ENCODE results near the gene PCSK4. TPM values are rescaled to one million over a fixed set of nuclear protein-coding genes. Genes with fewer than 3 reads are reported as not detected.

The PCSK4 gene
- total and polyA plus RNA-seq, 9 of the 15 experiments (the other 6 are each of a cell fraction or from before 2014, with no cell fraction given), result 0.01 to 9.1 (median 2.1) TPM; not detected in 1

DNA sequence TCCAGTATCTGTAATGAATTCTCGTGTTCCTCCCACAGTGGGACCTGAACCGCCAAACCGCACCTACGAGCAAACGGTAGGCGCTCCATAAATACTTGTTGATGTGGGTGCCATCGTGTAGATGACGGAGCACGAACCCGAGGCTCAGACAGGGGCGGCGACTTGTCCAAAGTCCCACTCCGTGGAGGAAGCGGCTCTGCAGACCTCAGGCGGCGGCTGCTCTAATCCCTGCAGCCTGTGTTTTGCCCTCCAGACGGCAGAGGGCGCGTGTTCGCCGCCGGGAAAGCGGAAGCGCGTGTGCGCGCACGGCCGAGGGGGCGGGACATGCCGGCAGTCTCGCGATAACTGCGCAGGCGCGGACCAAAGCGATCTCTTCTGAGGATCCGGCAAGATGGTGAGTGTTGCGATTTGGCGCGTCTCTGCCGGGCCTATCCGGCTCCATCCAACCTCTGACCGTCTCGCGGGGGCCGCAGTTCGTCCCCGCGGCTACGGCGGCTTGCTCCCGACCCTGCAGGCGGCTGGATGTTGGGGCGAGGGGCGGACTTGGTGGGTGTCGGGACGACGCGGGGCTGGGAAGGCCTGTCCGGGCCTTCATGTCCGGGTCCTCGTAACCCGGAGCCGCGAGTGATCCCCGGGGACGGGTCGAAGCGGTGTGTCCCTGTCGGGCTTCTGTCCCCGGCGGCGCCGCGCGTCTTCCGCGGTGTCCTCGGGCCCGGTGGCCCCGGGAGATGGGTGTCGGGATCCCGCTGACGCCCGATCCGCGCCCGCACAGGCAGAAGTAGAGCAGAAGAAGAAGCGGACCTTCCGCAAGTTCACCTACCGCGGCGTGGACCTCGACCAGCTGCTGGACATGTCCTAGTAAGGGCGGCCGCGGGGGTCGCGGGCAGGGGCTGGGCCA, 51.9 kb downstream of the PCSK4 start, which contains the start of gene RPS15 (continued):
- peak; percentile 25; the same call in 1 of the 2 replicates for TF ChIP-seq MEF2A (IDR thresholded peaks at IDR 0.05; ENCODE audit: control insufficient read depth, low read depth, low read length)
- TF ChIP-seq ZNF316 (IDR thresholded peaks at IDR 0.05), result peak; percentile 94
- TF ChIP-seq ERF (CRISPR knock-in tag; IDR thresholded peaks at IDR 0.05), result 0 out of 2 replicates have a peak, but pooled peaks have one; percentile 73
- no peak for TF ChIP-seq ZNF274 (IDR thresholded peaks at IDR 0.05; ENCODE audit: borderline replicate concordance, low read depth, low read length)
- peak; percentile 44; the same call in 1 of the 2 replicates for TF ChIP-seq ZNF766 (CRISPR knock-in tag; conservative IDR thresholded peaks at IDR 0.05)
- TF ChIP-seq HOXB6 (CRISPR knock-in tag; IDR thresholded peaks at IDR 0.05; ENCODE audit: borderline replicate concordance), result no peak
- TF ChIP-seq GATAD2B (IDR thresholded peaks at IDR 0.05; ENCODE audit: borderline replicate concordance), result peak; percentile 65; the same call in 1 of the 2 replicates
- peak; percentile 94 for TF ChIP-seq RBM25 (IDR thresholded peaks at IDR 0.05; ENCODE audit: low read depth, low read length, severe bottlenecking)
- TF ChIP-seq, protein P1, sequence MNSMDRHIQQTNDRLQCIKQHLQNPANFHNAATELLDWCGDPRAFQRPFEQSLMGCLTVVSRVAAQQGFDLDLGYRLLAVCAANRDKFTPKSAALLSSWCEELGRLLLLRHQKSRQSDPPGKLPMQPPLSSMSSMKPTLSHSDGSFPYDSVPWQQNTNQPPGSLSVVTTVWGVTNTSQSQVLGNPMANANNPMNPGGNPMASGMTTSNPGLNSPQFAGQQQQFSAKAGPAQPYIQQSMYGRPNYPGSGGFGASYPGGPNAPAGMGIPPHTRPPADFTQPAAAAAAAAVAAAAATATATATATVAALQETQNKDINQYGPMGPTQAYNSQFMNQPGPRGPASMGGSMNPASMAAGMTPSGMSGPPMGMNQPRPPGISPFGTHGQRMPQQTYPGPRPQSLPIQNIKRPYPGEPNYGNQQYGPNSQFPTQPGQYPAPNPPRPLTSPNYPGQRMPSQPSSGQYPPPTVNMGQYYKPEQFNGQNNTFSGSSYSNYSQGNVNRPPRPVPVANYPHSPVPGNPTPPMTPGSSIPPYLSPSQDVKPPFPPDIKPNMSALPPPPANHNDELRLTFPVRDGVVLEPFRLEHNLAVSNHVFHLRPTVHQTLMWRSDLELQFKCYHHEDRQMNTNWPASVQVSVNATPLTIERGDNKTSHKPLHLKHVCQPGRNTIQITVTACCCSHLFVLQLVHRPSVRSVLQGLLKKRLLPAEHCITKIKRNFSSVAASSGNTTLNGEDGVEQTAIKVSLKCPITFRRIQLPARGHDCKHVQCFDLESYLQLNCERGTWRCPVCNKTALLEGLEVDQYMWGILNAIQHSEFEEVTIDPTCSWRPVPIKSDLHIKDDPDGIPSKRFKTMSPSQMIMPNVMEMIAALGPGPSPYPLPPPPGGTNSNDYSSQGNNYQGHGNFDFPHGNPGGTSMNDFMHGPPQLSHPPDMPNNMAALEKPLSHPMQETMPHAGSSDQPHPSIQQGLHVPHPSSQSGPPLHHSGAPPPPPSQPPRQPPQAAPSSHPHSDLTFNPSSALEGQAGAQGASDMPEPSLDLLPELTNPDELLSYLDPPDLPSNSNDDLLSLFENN (IDR thresholded peaks at IDR 0.05; ENCODE audit: low read depth in 2 of 2, low read length in 2 of 2), result peak in 1 of 2 experiments; percentile 70; a peak in 1 of 4 replicates
- TF ChIP-seq RAD51 (IDR thresholded peaks at IDR 0.05; ENCODE audit: borderline replicate concordance, low read depth), result peak; percentile 49; the same call in 1 of the 2 replicates
- no peak for TF ChIP-seq SMARCA4 (IDR thresholded peaks at IDR 0.05)
- peak; percentile 1; the same call in 1 of the 2 replicates for TF ChIP-seq JUN (IDR thresholded peaks at IDR 0.05; ENCODE audit: borderline replicate concordance, low read depth, low read length)
- 0 out of 2 replicates have a peak, but pooled peaks have one; percentile 71 for TF ChIP-seq JUN (CRISPR knock-in tag; IDR thresholded peaks at IDR 0.05; ENCODE audit: borderline replicate concordance)
- TF ChIP-seq KLF13 (tag; IDR thresholded peaks at IDR 0.05; ENCODE audit: borderline replicate concordance, low read depth), result peak; percentile 77; the same call in 1 of the 2 replicates
- peak; percentile 72; the same call in 1 of the 2 replicates for TF ChIP-seq ZC3H4 (CRISPR knock-in tag; IDR thresholded peaks at IDR 0.05; ENCODE audit: borderline replicate concordance)
- no peak for TF ChIP-seq STAT5B (CRISPR knock-in tag; IDR thresholded peaks at IDR 0.05)
- peak; percentile 96 for TF ChIP-seq POLR2AphosphoS5 (IDR thresholded peaks at IDR 0.05; ENCODE audit: control insufficient read depth, insufficient read depth, low read depth, low read length)
- no peak for TF ChIP-seq PHTF2 (CRISPR knock-in tag; IDR thresholded peaks at IDR 0.05)
- TF ChIP-seq ZNF551 (CRISPR knock-in tag; IDR thresholded peaks at IDR 0.05), result no peak
- TF ChIP-seq ZNF707 (CRISPR knock-in tag; conservative IDR thresholded peaks at IDR 0.05), result no peak
- TF ChIP-seq, protein P2, sequence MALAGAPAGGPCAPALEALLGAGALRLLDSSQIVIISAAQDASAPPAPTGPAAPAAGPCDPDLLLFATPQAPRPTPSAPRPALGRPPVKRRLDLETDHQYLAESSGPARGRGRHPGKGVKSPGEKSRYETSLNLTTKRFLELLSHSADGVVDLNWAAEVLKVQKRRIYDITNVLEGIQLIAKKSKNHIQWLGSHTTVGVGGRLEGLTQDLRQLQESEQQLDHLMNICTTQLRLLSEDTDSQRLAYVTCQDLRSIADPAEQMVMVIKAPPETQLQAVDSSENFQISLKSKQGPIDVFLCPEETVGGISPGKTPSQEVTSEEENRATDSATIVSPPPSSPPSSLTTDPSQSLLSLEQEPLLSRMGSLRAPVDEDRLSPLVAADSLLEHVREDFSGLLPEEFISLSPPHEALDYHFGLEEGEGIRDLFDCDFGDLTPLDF (CRISPR knock-in tag; IDR thresholded peaks at IDR 0.05), result peak; percentile 85; the same call in 1 of the 2 replicates
- TF ChIP-seq MAZ (CRISPR knock-in tag; conservative IDR thresholded peaks at IDR 0.05 in 1 of 2, IDR thresholded peaks at IDR 0.05 in 1 of 2), result peak; percentile 85 to 92; a peak in 3 of 4 replicates
